K562 (cell line): Measurements from ENCODE around the gene ORAI2. TPM values are rescaled to one million over a fixed set of nuclear protein-coding genes. Genes with fewer than 3 reads are reported as not detected.

Experiments used
- FOSL1 ChIP-seq: fragments of 200-800 bp; sonication (Bioruptor generic); conservative IDR thresholded peaks from 2 replicates; pipeline ENCODE4 v1.6.1; 2016; ENCODE audit warnings: missing genetic modification characterization, missing compliant biosample characterization
- HDAC3 ChIP-seq: fragments of 450-650 bp; IDR thresholded peaks from 2 replicates; pipeline ENCODE4 v1.6.1; 2018; ENCODE audit warnings: borderline replicate concordance, mild to moderate bottlenecking, moderate library complexity; ENCODE audit not compliant: partially characterized antibody
- HLTF ChIP-seq: fragments of 450-650 bp; IDR thresholded peaks from 2 replicates; pipeline ENCODE4 v1.6.1; 2016
- REST ChIP-seq, 2 experiments: fragments of 450-650 bp; formaldehyde crosslinking in 1 of 2; IDR thresholded peaks; 2 replicates each; pipeline versions ENCODE4 v1.4.0 to v1.6.1; 2014 to 2020; ENCODE audit warnings: mild to moderate bottlenecking in 2 of 2, borderline replicate concordance in 1 of 2, low read depth in 1 of 2
- RNF2 ChIP-seq: sonication (generic); IDR thresholded peaks from 2 replicates; pipeline ENCODE4 v1.6.1; 2016
- USF1 ChIP-seq: sonication (generic); formaldehyde crosslinking; IDR thresholded peaks from 2 replicates; pipeline ENCODE4 v1.9.0; 2022; ENCODE audit warnings: mild to moderate bottlenecking, missing genetic modification reagents
- USF2 ChIP-seq: sonication (generic); formaldehyde crosslinking; IDR thresholded peaks from 2 replicates; pipeline ENCODE4 v1.5.0; 2020; ENCODE audit warnings: missing genetic modification reagents
- ZHX1 ChIP-seq: fragments of 150-350 bp; conservative IDR thresholded peaks from 2 replicates; pipeline ENCODE4 v1.6.1; 2014; ENCODE audit warnings: low read length
- ZNF592 ChIP-seq: fragments of 450-650 bp; IDR thresholded peaks from 2 replicates; pipeline ENCODE4 v1.6.1; 2017; ENCODE audit warnings: antibody characterized with exemption, mild to moderate bottlenecking
- ZNF75A ChIP-seq: fragments of 450-650 bp; formaldehyde crosslinking; IDR thresholded peaks from 2 replicates; pipeline ENCODE4 v1.4.0; 2020; ENCODE audit warnings: mild to moderate bottlenecking
- polyA plus RNA-seq, 8 experiments: library from polyadenylated mRNA; depleted of rRNA in 4 of 8; stranded (reverse) in 5 of 8; unstranded in 3 of 8; fragments of >200 nt; fragmentation: Nextera tagmentation in 2 of 8; fragmentation: Illumina TruSeq in 1 of 8; extraction: Ambion mirVana in 2 of 8; extraction: Trizol in 1 of 8; gene quantifications; 2 replicates each; pipeline versions ENCODE4 v1.2.1 to v1.2.3, GENCODE V29; 2011 to 2014; ENCODE audit warnings: inconsistent platforms in 1 of 8, missing spikeins in 1 of 8
- total RNA-seq, 7 experiments: library from RNA; depleted of rRNA in 6 of 7; stranded (reverse); fragments of >200 nt in 6 of 7; fragmentation: Illumina TruSeq in 2 of 7; extraction: Trizol in 2 of 7; gene quantifications; 2 replicates each; pipeline versions ENCODE4 v1.2.1 to v1.2.3, GENCODE V29; 2011 to 2021; ENCODE audit warnings: low replicate concordance in 1 of 7

The ORAI2 gene
- total and polyA plus RNA-seq, 9 of the 15 experiments (the other 6 are each of a cell fraction or from before 2014, with no cell fraction given): 1.1 to 27.7 (median 9.2) TPM

GRCh38 chr7:102451371-102452054 is 18.1 kb downstream of the ORAI2 start (continued):
- no peak; the same call in 1 of the 2 replicates for TF ChIP-seq ZNF592
- peak; percentile 84 for TF ChIP-seq REST (IDR thresholded peaks at IDR 0.05; ENCODE audit: borderline replicate concordance)
- TF ChIP-seq REST (CRISPR knock-in tag; IDR thresholded peaks at IDR 0.05; ENCODE audit: low read depth): no peak
- no peak for TF ChIP-seq FOSL1 (tag)
- no peak for TF ChIP-seq ZNF75A
- TF ChIP-seq USF1: peak; percentile 79
- no peak for TF ChIP-seq ZHX1
- peak; percentile 66 for TF ChIP-seq USF2
- TF ChIP-seq HDAC3: no peak
- no peak for TF ChIP-seq RNF2
- no peak for TF ChIP-seq HLTF
